Fibroblast of skin of right biceps (primary cell): ENCODE results near the gene VSNL1.

ENCODE experiments used
- DNase-seq: peaks from one replicate; pipeline ENCODE4 v3.0.0-alpha.2; 2013

Gene VSNL1

GRCh38 chr2:17648581-17648980 lies 108.1 kb downstream of the VSNL1 start:
- no peak for DNase-seq

DNA sequence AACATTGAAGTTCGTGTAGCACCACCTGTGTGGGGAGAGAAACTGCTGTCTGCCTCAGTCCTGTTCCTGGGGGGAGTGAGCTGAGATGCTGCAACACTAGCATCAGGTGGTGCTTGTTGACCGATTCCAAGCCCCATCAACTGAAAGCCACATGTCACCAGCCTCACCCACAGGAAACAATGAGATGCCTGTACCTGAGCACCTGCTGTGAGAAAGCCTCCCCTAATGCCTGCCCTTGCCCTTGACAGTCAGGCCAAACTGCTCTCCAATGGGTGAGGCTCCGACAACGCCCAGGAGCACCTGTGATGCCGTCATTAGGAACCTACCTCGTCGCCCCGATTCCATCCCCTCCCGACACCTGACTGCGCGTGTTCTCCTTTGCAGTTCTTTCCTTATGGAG lies 108.5 kb downstream of the VSNL1 start:
- DNase-seq: no peak

- no peak for DNase-seq
Observed at GRCh38 chr2:17652681-17653394, 112.3 kb downstream of the VSNL1 start.

DNA sequence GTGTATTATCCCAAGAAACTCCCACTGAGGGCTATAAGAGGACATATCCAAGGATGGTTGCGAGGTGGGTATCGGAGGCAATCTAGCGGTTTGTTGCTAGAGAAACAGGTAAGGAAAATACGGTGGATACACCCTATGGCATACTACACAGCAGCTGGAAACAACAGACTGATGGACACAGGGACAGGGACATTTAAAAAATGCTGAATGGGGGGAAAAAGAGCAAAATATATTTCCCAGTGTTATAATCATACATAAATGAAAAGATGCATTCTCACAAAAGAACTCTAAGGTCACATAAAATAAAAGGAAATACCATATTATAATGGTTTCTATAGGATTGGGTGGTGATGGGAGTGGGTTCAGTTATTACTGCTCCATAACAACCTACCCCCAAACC lies 117.3 kb downstream of the VSNL1 start:
- DNase-seq: no peak

- DNase-seq: peak; percentile 75
Observed at GRCh38 chr2:17658251-17658843, 117.9 kb downstream of the VSNL1 start.

- no peak for DNase-seq
Observed at GRCh38 chr2:17660219-17660618, 119.7 kb downstream of the VSNL1 start.

GRCh38 chr2:17661460-17661859 lies 121.0 kb downstream of the VSNL1 start:
- no peak for DNase-seq

- no peak for DNase-seq
Observed at GRCh38 chr2:17662723-17663122, 122.2 kb downstream of the VSNL1 start.

GRCh38 chr2:17664534-17664933 lies 124.0 kb downstream of the VSNL1 start:
- DNase-seq: no peak

DNA sequence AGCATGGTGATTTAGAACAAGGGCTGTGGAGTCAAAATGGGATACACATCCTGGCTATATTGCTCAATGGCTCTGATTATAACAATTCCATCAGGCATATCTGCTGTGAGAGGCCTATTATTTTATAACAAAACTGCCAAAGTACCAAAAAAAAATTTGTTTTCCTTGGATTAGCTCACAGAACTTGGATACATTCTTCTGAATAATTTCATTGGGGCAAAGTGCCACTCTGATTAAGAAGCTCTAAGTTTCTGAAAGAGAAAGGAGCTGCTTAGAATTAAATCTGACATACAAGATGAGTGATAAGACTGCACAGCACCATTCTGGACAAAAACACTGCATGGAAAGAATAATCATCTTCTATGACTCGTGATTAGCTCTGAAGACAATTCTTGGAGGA lies 127.4 kb downstream of the VSNL1 start:
- no peak for DNase-seq

DNA sequence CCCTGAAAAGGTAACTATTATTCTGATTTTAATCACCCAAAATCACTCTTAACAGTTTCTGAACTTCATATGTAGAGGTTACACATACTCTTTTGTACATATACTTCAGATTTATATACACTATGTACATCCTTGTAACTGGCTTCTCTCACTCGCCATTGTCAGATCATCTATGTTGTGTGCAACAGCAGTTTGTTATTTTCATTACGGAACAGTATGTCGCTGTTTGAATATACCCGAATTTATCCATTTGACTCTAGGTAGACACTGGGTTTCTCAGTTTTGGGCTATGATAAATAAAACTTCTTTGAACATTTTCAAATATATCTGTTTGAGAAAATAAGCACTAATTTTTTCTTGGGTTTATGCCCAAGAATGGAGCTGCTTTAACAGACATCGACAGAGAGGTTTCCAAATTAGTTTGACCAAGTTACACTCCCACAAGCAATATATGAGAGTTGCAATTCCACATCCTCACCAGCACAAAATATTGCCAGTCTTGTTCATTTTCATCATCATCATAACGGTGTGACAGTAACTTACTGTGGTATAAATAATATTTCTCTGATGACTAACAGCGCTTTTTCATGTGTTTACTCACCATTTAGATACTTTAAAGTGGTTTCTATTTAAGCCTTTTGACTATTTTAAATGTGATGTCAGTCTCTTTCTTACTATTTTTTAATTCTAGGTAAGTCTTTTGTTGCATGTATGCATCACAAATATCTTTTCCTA lies 132.3 kb downstream of the VSNL1 start:
- DNase-seq: peak; percentile 70

DNA sequence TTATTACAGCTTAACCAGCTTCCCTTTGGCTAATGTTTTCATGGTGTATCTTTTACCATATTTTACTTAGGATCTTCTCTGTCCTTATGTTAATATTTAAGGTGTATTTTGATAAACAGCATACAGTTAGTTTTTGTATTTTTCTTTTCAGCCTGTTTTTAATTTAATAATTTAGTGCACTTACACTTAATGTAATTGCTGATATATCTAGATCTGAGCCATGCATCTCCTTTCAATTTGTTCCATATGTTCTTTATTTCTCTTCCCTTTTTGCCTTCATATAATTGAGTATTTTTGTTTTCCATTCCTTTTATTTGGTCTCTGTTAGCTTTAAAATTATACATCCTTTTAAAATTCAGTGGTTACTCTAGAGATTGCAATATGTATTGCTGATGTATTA lies 134.3 kb downstream of the VSNL1 start:
- DNase-seq: no peak

GRCh38 chr2:17680119-17680518 lies 139.6 kb downstream of the VSNL1 start:
- no peak for DNase-seq

- no peak for DNase-seq
Observed at GRCh38 chr2:17682098-17682857, 141.8 kb downstream of the VSNL1 start.

GRCh38 chr2:17683981-17684380 lies 143.5 kb downstream of the VSNL1 start:
- DNase-seq: no peak

DNA sequence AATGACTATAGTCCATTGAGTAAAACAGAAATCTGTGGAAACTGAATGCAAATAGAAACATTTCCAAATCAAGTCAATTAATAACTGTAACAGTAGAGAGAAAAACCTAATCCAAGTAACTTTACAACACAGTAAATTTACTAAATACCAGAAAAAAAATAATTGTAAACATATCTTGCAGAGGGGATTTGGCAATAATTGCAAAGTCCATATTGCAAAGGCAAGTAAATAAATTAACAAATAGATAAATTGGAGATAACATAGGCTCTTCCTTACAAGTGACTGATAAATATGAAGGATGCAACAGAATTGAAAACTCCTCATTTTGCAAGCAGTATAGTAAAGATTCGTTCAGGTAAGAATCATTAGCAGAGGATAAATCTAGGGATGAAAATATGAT lies 148.1 kb downstream of the VSNL1 start:
- DNase-seq: no peak

GRCh38 chr2:17689010-17689409 lies 148.5 kb downstream of the VSNL1 start:
- DNase-seq: no peak

GRCh38 chr2:17690776-17691175 lies 150.3 kb downstream of the VSNL1 start:
- no peak for DNase-seq
